Stimulated activated memory B cell treated with anti-CD40 and anti-IgM and Interleukin-4, amounts not matched to agents 10 μg/mL and 1 μg/mL and 100 μg/mL, for 72 hours (primary cell): Measurements from ENCODE around the gene CLEC5A.
"Not testable (repeated sequence)": the region's sequence is repeated elsewhere in the genome, so short reads cannot be mapped to it uniquely, and the experiment has no call there.

Experiments
- ATAC-seq: fragments of 150-1000 bp; cut with Tn5 transposase; 2 replicates; pipeline ENCODE4 v1.10.0; 2021
- H3K27ac Mint-ChIP-seq: one replicate; pipeline ENCODE4 v1.8.0; 2022; ENCODE audit warnings: mild to moderate bottlenecking, mixed read lengths
- H3K27me3 Mint-ChIP-seq: one replicate; pipeline ENCODE4 v1.8.0; 2022; ENCODE audit warnings: mixed read lengths
- H3K36me3 Mint-ChIP-seq: one replicate; pipeline ENCODE4 v1.8.0; 2022; ENCODE audit warnings: mixed read lengths
- H3K4me1 Mint-ChIP-seq: one replicate; pipeline ENCODE4 v1.8.0; 2022; ENCODE audit warnings: mixed read lengths
- H3K4me3 Mint-ChIP-seq: one replicate; pipeline ENCODE4 v1.8.0; 2022; ENCODE audit warnings: mild to moderate bottlenecking, moderate library complexity, mixed read lengths
- H3K9me3 Mint-ChIP-seq: one replicate; pipeline ENCODE4 v1.8.0; 2022; ENCODE audit warnings: mixed read lengths

Gene CLEC5A

DNA sequence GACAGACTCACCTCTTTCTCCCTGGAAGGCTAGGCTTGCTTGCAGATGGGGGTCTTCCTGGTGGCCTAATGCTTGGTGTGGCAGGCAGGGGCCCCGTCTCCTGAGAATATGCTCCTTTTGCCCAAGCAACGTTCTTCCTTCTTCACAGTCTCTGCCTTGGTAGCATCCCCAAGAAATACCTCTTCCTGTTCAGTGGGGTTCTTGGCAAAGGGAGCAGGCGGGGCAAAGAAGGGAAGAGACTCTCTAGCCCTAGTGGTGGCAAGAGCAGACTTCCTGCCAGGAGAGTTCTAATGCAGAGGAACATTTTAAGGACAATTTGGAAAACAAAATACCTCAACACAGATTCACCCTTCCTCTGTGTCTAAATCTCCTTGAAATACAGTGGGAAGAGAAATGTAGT lies at the start of gene CLEC5A:
CLEC5A (minus strand) TSS at position 179 of the 400 bp plus-strand sequence. CDS start 682 bp downstream, outside the sequence.
- H3K4me1 Mint-ChIP-seq, result no peaks in the 10 kb centered on the region
- no peak within 1 kb of the TSS for H3K27ac Mint-ChIP-seq
- no peaks in the 10 kb centered on the region for H3K9me3 Mint-ChIP-seq
- no peak for ATAC-seq
- no peaks in the 10 kb centered on the region for H3K36me3 Mint-ChIP-seq
- H3K4me3 Mint-ChIP-seq, result no peak within 1 kb of the TSS
- no peaks in the 10 kb centered on the region for H3K27me3 Mint-ChIP-seq

- H3K4me1 Mint-ChIP-seq, result no peaks in the 10 kb centered on the region
- no peak overlapping the region for H3K27ac Mint-ChIP-seq
- no peaks in the 10 kb centered on the region for H3K36me3 Mint-ChIP-seq
- ATAC-seq, result no peak
- H3K27me3 Mint-ChIP-seq, result no peaks in the 10 kb centered on the region
- no peak overlapping the region for H3K4me3 Mint-ChIP-seq
- H3K9me3 Mint-ChIP-seq, result peaks cover 4% of the 10 kb centered on the region
Measured at GRCh38 chr7:141993354-141993753, 46.6 kb upstream of the CLEC5A start.

DNA sequence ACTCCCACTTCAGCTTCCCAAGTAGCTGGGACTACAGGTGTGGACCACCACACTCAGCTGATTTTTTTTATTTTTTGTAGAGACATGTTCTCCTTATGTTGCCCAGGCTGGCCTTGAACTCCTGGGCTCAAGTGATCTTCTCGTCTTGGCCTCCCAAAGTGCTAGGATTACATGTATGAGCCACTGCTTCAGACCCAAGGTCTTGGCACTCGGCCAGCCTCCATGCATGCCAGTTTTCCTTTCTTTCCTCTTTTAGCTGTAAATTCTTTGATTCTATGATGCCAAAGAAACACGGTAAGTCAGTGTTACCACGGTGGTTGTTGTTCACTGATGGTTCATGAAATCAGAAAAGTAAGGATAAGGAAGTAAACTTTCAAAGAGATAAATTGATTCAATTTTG lies 45.9 kb upstream of the CLEC5A start:
- H3K36me3 Mint-ChIP-seq, result no peaks in the 10 kb centered on the region
- peaks cover 2% of the 10 kb centered on the region for H3K9me3 Mint-ChIP-seq

DNA sequence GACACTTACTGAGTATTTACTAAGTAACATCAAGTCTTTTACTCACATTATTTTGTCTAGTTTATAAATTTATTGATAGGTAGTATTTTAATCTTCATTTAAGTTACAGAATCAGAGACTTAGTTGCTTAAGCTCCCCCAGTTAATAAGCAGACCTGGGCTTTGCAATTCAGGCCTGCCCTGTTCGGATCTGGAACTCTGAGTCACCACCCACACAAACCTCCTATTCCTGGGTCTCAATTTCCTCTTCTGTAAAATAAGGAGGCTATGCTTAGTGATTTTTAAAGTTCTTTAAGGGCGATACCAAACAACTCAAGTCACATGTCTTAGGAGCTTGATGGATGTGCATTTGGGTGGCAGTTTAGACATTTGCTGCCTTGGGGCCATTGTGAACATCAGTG lies 45.4 kb upstream of the CLEC5A start:
- Mint-ChIP-seq H3K4me1 (no peaks in the 10 kb centered on the region), H3K9me3 (peaks cover 2% of the 10 kb centered on the region), H3K27me3 (peaks cover 6% of the 10 kb centered on the region), H3K36me3 (no peaks in the 10 kb centered on the region), H3K27ac (no peak overlapping the region), H3K4me3 (no peak overlapping the region)
- no peak for ATAC-seq

More for the DNA sequence above, 45.9 kb upstream of the CLEC5A start:
- no peak overlapping the region for H3K27ac Mint-ChIP-seq
- H3K4me1 Mint-ChIP-seq, result no peaks in the 10 kb centered on the region
- no peak for ATAC-seq
- no peak overlapping the region for H3K4me3 Mint-ChIP-seq
- H3K27me3 Mint-ChIP-seq, result peaks cover under 1% of the 10 kb centered on the region

- H3K36me3 Mint-ChIP-seq, result no peaks in the 10 kb centered on the region
- peaks cover 8% of the 10 kb centered on the region for H3K27me3 Mint-ChIP-seq
- H3K4me3 Mint-ChIP-seq, result no peak overlapping the region
- H3K4me1 Mint-ChIP-seq, result no peaks in the 10 kb centered on the region
- H3K9me3 Mint-ChIP-seq, result no peaks in the 10 kb centered on the region
- no peak for ATAC-seq
- no peak overlapping the region for H3K27ac Mint-ChIP-seq
Measured at GRCh38 chr7:141991140-141991539, 44.4 kb upstream of the CLEC5A start.

DNA sequence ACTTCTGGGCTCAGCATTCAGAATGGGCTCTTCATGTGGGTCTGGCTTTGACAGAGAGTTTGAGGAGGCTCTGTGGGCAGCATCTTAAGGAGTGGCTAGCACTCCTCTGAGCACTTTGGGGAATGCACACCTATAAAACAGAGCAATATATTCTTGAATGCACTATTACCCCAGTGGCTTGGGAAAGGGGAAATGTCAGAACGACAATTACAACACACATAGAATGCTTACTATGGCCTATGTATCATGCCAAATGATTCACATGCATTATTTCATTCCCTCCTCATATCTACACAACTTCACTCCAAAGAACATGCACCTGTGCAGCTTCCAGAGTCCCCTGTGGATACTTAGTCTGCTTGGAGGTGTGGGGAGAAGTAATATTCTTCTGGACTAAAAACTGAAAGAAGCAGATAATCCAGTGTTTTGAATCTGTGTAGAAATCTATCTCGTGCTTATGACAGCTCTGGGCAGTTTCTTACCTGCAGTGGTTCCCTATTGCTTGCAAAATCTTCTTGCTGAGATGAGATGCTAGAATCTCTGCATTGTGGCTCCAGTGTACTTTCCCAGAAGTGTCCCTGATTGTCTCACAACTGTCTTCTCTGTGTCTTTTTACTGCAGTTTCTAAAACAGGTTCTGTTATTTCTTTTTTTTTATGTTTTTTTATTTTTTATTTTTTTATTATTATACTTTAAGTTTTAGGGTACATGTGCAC lies 43.4 kb upstream of the CLEC5A start:
- H3K9me3 Mint-ChIP-seq, result no peaks in the 10 kb centered on the region
- H3K4me3 Mint-ChIP-seq, result no peak overlapping the region
- H3K36me3 Mint-ChIP-seq, result no peaks in the 10 kb centered on the region
- no peak for ATAC-seq
- H3K27ac Mint-ChIP-seq, result no peak overlapping the region
- H3K4me1 Mint-ChIP-seq, result no peaks in the 10 kb centered on the region
- peaks cover 8% of the 10 kb centered on the region for H3K27me3 Mint-ChIP-seq

- not testable (repeated sequence) for H3K36me3 Mint-ChIP-seq, H3K4me1 Mint-ChIP-seq, H3K27ac Mint-ChIP-seq, H3K4me3 Mint-ChIP-seq, H3K27me3 Mint-ChIP-seq, H3K9me3 Mint-ChIP-seq, ATAC-seq
Measured at GRCh38 chr7:141987803-141988202, 41.0 kb upstream of the CLEC5A start.

DNA sequence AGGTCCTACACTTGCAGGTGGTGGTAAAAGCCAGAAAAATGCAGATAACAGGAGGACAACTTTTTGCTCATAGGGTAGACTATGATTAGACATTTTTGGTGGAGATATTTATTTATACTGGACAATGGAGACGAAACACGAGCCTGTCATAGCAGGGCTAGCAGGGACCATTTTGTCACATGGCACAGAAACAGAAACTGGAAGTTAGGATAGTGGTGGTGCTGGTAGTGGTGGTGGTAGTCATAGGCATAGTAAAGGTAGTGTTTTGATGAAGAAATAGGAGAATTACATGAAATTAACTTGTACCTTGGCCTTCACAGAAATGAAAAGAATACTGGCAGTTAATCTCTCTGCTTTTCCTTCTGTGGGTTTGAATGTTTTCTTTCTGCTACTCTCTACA lies 40.1 kb upstream of the CLEC5A start:
- no peak overlapping the region for H3K4me3 Mint-ChIP-seq
- H3K9me3 Mint-ChIP-seq, result no peaks in the 10 kb centered on the region
- H3K27ac Mint-ChIP-seq, result no peak overlapping the region
- ATAC-seq, result no peak
- no peaks in the 10 kb centered on the region for H3K36me3 Mint-ChIP-seq
- H3K4me1 Mint-ChIP-seq, result no peaks in the 10 kb centered on the region
- H3K27me3 Mint-ChIP-seq, result peaks cover 8% of the 10 kb centered on the region

DNA sequence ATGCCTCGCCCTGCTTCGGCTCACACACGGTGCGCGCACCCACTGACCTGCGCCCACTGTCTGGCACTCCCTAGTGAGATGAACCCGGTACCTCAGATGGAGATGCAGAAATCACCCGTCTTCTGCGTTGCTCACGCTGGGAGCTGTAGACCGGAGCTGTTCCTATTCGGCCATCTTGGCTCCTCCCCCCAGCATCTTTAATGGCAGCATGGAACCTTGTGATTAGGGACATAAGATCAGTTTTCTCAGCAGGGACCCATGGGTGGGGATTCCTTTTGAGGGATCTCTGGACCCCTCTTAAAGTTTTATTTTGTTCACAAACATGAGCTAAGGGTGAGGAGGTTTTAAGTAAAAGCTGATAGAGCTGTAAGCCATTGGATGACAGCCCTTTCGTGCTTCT lies 39.2 kb upstream of the CLEC5A start:
- not testable (repeated sequence) for H3K36me3 Mint-ChIP-seq, ATAC-seq, H3K4me3 Mint-ChIP-seq, H3K4me1 Mint-ChIP-seq, H3K9me3 Mint-ChIP-seq, H3K27me3 Mint-ChIP-seq, H3K27ac Mint-ChIP-seq

DNA sequence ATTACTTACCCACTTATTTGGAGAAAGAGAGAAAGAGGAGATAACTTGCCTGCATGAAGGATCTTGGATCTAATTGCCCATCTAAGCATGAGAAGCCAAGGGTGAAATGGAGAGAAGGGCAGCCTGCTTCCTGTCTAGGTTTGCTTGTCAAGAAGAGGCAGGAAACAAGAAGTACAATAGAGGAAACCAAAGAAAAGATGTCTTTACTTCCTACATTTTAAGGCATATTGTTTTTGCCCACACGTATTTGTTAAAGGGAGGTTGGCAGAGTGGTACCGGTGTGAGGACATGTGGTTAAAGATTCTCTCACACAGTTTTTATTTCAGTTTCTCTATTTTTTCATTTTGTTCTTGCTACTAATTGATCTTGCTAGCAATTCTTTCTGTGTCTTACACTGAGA lies 32.8 kb upstream of the CLEC5A start:
- H3K9me3 Mint-ChIP-seq, result peaks cover 5% of the 10 kb centered on the region
- H3K36me3 Mint-ChIP-seq, result no peaks in the 10 kb centered on the region
- H3K27me3 Mint-ChIP-seq, result no peaks in the 10 kb centered on the region
- H3K4me1 Mint-ChIP-seq, result peaks cover 11% of the 10 kb centered on the region
- ATAC-seq, result no peak
- no peak overlapping the region for H3K4me3 Mint-ChIP-seq
- no peak overlapping the region for H3K27ac Mint-ChIP-seq

- no peak overlapping the region for H3K27ac Mint-ChIP-seq
- no peaks in the 10 kb centered on the region for H3K27me3 Mint-ChIP-seq
- H3K9me3 Mint-ChIP-seq, result peaks cover 5% of the 10 kb centered on the region
- no peak for ATAC-seq
- no peaks in the 10 kb centered on the region for H3K36me3 Mint-ChIP-seq
- H3K4me3 Mint-ChIP-seq, result no peak overlapping the region
- H3K4me1 Mint-ChIP-seq, result peaks cover 11% of the 10 kb centered on the region
Measured at GRCh38 chr7:141978351-141978750, 31.6 kb upstream of the CLEC5A start.

DNA sequence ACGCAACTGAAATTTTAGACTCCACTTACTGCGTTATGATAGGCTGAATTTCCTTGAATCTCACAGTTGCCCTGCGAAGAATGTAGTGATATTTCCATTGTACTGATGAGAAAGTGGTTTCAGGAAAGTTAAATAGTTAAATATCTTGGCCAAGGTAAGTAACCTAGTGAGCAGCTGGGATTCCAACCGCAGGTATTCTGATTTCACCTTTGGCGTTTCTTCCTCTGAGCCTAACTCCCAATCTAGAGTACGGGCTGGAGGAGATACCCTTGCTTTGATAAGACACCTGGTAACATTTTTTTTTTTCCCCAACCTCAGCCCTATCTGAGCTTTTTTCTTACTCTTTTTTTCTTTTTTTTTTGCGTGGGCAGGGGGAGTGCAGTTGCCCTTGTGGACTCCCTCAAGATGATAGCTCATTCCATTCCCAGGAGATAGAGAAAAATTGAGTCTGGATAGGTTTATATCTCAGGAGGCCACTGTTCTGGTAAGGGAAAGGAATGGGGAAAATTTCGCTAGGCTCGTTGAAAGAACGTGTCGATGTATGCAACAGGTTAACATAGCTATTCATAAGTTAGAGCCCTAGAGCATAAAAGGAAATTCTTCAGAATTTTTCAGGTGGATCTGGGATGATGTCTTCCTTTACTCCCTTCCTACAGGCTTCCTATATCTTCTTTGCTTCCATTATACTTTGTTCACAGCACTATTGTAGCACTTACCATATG lies 29.9 kb upstream of the CLEC5A start:
- ATAC-seq, result no peak
- no peaks in the 10 kb centered on the region for H3K36me3 Mint-ChIP-seq
- H3K9me3 Mint-ChIP-seq, result peaks cover 5% of the 10 kb centered on the region
- H3K4me1 Mint-ChIP-seq, result peaks cover 11% of the 10 kb centered on the region
- H3K27me3 Mint-ChIP-seq, result no peaks in the 10 kb centered on the region
- H3K27ac Mint-ChIP-seq, result peak overlapping the region; percentile 5
- peak overlapping the region; percentile 55 for H3K4me3 Mint-ChIP-seq

GRCh38 chr7:141975806-141976523 lies 29.2 kb upstream of the CLEC5A start:
- Mint-ChIP-seq H3K27me3 (no peaks in the 10 kb centered on the region), H3K36me3 (no peaks in the 10 kb centered on the region), H3K4me3 (peak overlapping the region; percentile 55), H3K4me1 (peaks cover 11% of the 10 kb centered on the region), H3K27ac (peak overlapping the region; percentile 5), H3K9me3 (peaks cover 5% of the 10 kb centered on the region)
- ATAC-seq, result peak; percentile 66

DNA sequence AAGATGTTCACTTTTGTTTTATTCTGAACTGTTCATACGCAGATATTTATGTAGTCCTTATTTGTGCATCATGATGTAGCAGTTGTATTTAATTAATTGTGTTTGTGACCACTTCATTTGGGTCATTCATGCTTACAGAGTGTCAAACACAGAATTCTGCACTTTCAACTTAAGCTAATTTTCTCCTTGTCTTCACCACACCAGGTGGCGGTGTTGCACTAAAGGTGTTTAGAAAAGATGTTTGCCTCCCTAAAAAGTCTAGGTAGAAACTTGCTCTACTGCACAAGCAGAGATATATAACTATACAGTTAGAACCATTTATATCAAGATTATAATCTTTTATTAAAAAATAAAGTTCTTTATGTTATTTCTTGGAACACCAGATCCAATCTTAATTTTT lies 28.1 kb upstream of the CLEC5A start:
- no peak overlapping the region for H3K4me3 Mint-ChIP-seq
- no peak for ATAC-seq
- H3K36me3 Mint-ChIP-seq, result no peaks in the 10 kb centered on the region
- H3K4me1 Mint-ChIP-seq, result peaks cover 11% of the 10 kb centered on the region
- peaks cover 5% of the 10 kb centered on the region for H3K9me3 Mint-ChIP-seq
- no peak overlapping the region for H3K27ac Mint-ChIP-seq
- no peaks in the 10 kb centered on the region for H3K27me3 Mint-ChIP-seq

GRCh38 chr7:141973673-141974072 lies 26.9 kb upstream of the CLEC5A start, which contains the start of gene TAS2R38:
Gene TAS2R38, minus strand, starts transcription at chr7:141973773. Its CDS starts 84 bp downstream, at chr7:141973689.
- Mint-ChIP-seq H3K9me3 (no peaks in the 10 kb centered on the region), H3K4me3 (no peak within 1 kb of the TSS), H3K4me1 (peaks cover 11% of the 10 kb centered on the region), H3K27me3 (no peaks in the 10 kb centered on the region), H3K27ac (no peak within 1 kb of the TSS), H3K36me3 (no peaks in the 10 kb centered on the region)
- ATAC-seq, result no peak
